IMR-90 (cell line): ENCODE data around the gene CDH12. TPM values are rescaled to one million over a fixed set of nuclear protein-coding genes. Genes with fewer than 3 reads are reported as not detected.

ENCODE experiments used
- ATAC-seq: fragments of 200-7000 bp; cut with Tn5 transposase; 2 replicates; pipeline ENCODE4 v1.9.1; 2020; ENCODE audit warnings: low read depth, mild to moderate bottlenecking, moderate library complexity
- BruUV-seq: library from RNA; stranded (reverse); fragments of 400-500 nt; replicated peaks from 2 replicates; lab custom pipeline; 2021; lab: Mats Ljungman, UMichigan
- CTCF ChIA-PET: fragments of 300-600 bp; formaldehyde crosslinking; extraction: SDS; loops from one replicate; lab custom pipeline; 2021; ENCODE audit warnings: antibody characterized with exemption; lab: Yijun Ruan, JAX
- POLR2A ChIA-PET: fragments of 300-600 bp; sonication (Branson Sonifier 250); formaldehyde crosslinking; loops from one replicate; lab custom pipeline; 2022; ENCODE audit warnings: antibody characterized with exemption; ENCODE audit not compliant: unreplicated experiment; lab: Charles Lee
- DNase-seq: peaks from one replicate; pipeline ENCODE4 v3.0.0; 2013
- H2AFZ ChIP-seq: replicated peaks from 2 replicates; pipeline ENCODE3; 2013; ENCODE audit warnings: low read length, mild to moderate bottlenecking; ENCODE audit not compliant: poor library complexity
- H2AK5ac ChIP-seq: 2 replicates; pipeline ENCODE4 v1.6.1; 2013; ENCODE audit warnings: low read depth, low read length, inconsistent platforms
- H2AK9ac ChIP-seq: replicated peaks from 2 replicates; pipeline ENCODE3; 2013; ENCODE audit warnings: mild to moderate bottlenecking, low read depth, low read length, moderate library complexity; ENCODE audit not compliant: poor library complexity
- H2BK120ac ChIP-seq: 2 replicates; pipeline ENCODE4 v1.6.1; 2013; ENCODE audit warnings: low read depth, low read length, inconsistent platforms
- H2BK15ac ChIP-seq: 3 replicates; pipeline ENCODE4 v1.6.1; 2013; ENCODE audit warnings: low read depth, low read length, inconsistent platforms
- H2BK20ac ChIP-seq: 2 replicates; pipeline ENCODE4 v1.6.1; 2013; ENCODE audit warnings: low read depth, mild to moderate bottlenecking, inconsistent platforms, low read length, moderate library complexity
- H2BK5ac ChIP-seq: 2 replicates; pipeline ENCODE4 v1.6.1; 2013; ENCODE audit warnings: mild to moderate bottlenecking, low read depth, low read length, inconsistent platforms; ENCODE audit not compliant: poor library complexity, severe bottlenecking
- H3K14ac ChIP-seq: replicated peaks from 2 replicates; pipeline ENCODE4 v1.6.1; 2013; ENCODE audit warnings: low read depth, low read length, inconsistent platforms
- H3K18ac ChIP-seq: 2 replicates; pipeline ENCODE4 v1.6.1; 2013; ENCODE audit warnings: low read depth, low read length, control low read depth
- H3K23ac ChIP-seq: 2 replicates; pipeline ENCODE4 v1.6.1; 2013; ENCODE audit warnings: low read depth, low read length, inconsistent platforms
- H3K27ac ChIP-seq: 2 replicates; pipeline ENCODE4 v1.5.1; 2013; ENCODE audit warnings: mild to moderate bottlenecking, control low read depth, low read length; ENCODE audit not compliant: insufficient read depth
- H3K27me3 ChIP-seq: 2 replicates; pipeline ENCODE4 v1.6.1; 2013; ENCODE audit warnings: low read length; ENCODE audit not compliant: control insufficient read depth, insufficient read depth
- H3K36me3 ChIP-seq: 2 replicates; pipeline ENCODE4 v1.6.1; 2013; ENCODE audit warnings: low read length, mixed read lengths; ENCODE audit not compliant: control insufficient read depth, insufficient read depth
- H3K4ac ChIP-seq: 2 replicates; pipeline ENCODE4 v1.6.1; 2013; ENCODE audit warnings: low read depth, low read length, inconsistent platforms
- H3K4me1 ChIP-seq: 2 replicates; pipeline ENCODE4 v1.6.1; 2013; ENCODE audit warnings: low read length, mixed read lengths; ENCODE audit not compliant: control insufficient read depth, insufficient read depth
- H3K4me2 ChIP-seq: 2 replicates; pipeline ENCODE4 v1.6.1; 2013; ENCODE audit warnings: low read depth, mild to moderate bottlenecking, control low read depth, low read length, moderate library complexity
- H3K4me3 ChIP-seq: 2 replicates; pipeline ENCODE4 v1.5.1; 2013; ENCODE audit warnings: low read depth, mild to moderate bottlenecking, control low read depth, low read length, moderate library complexity; ENCODE audit not compliant: insufficient read depth
- H3K56ac ChIP-seq: 2 replicates; pipeline ENCODE4 v1.6.1; 2013; ENCODE audit warnings: low read length, inconsistent platforms; ENCODE audit not compliant: insufficient read depth; ENCODE audit errors: extremely low read depth
- H3K79me1 ChIP-seq, 2 experiments: 2 replicates each; pipeline ENCODE4 v1.6.1; 2013; ENCODE audit warnings: low read length in 2 of 2, inconsistent platforms in 1 of 2, low read depth in 1 of 2
- H3K9ac ChIP-seq: 2 replicates; pipeline ENCODE4 v1.6.1; 2013; ENCODE audit warnings: low read depth, low read length, control low read depth
- H3K9me1 ChIP-seq: 2 replicates; pipeline ENCODE4 v1.6.1; 2013; ENCODE audit warnings: low read length, inconsistent platforms; ENCODE audit not compliant: insufficient read depth
- H3K9me3 ChIP-seq: 2 replicates; pipeline ENCODE4 v1.6.1; 2013; ENCODE audit warnings: low read length; ENCODE audit not compliant: control insufficient read depth, insufficient read depth
- H4K20me1 ChIP-seq: 2 replicates; pipeline ENCODE4 v1.6.1; 2013; ENCODE audit warnings: low read length, inconsistent platforms; ENCODE audit not compliant: insufficient read depth
- H4K5ac ChIP-seq: 2 replicates; pipeline ENCODE4 v1.6.1; 2013; ENCODE audit warnings: mild to moderate bottlenecking, low read depth, low read length, control low read depth
- H4K8ac ChIP-seq, 2 experiments: 2 replicates each; pipeline ENCODE4 v1.6.1; 2013; ENCODE audit warnings: low read depth in 2 of 2, low read length in 2 of 2, control low read depth in 1 of 2, inconsistent platforms in 1 of 2
- H4K91ac ChIP-seq: 2 replicates; pipeline ENCODE4 v1.6.1; 2013; ENCODE audit warnings: low read depth, low read length, inconsistent platforms; ENCODE audit not compliant: insufficient read depth
- CEBPB ChIP-seq: IDR thresholded peaks from 2 replicates; pipeline ENCODE4 v1.6.1; 2012; ENCODE audit warnings: low read depth, low read length, improper control_type of control experiment
- ELK1 ChIP-seq: fragments of 150-350 bp; IDR thresholded peaks from 2 replicates; pipeline ENCODE4 v1.6.1; 2016; ENCODE audit warnings: low read depth, mild to moderate bottlenecking, low read length, moderate library complexity, borderline replicate concordance
- MAZ ChIP-seq: IDR thresholded peaks from 2 replicates; pipeline ENCODE4 v1.6.1; 2012; ENCODE audit warnings: low read depth, mild to moderate bottlenecking, low read length, improper control_type of control experiment, moderate library complexity, borderline replicate concordance
- POLR2A ChIP-seq: IDR thresholded peaks from 2 replicates; pipeline ENCODE4 v1.6.1; 2012; ENCODE audit warnings: mild to moderate bottlenecking, low read depth, low read length
- RAD21 ChIP-seq: IDR thresholded peaks from 2 replicates; pipeline ENCODE4 v1.6.1; 2012; ENCODE audit warnings: low read length, improper control_type of control experiment
- RCOR1 ChIP-seq: IDR thresholded peaks from 2 replicates; pipeline ENCODE4 v1.6.1; 2012; ENCODE audit warnings: mild to moderate bottlenecking, low read length, improper control_type of control experiment; ENCODE audit not compliant: insufficient replicate concordance
- RFX5 ChIP-seq: IDR thresholded peaks from 2 replicates; pipeline ENCODE4 v1.8.0; 2012; ENCODE audit warnings: low read depth, mild to moderate bottlenecking, low read length, moderate library complexity
- WGBS, 2 experiments: methylation state at CpG; one replicate each; pipeline versions ENCODE4 v1.1.5 to v1.1.7; 2013; ENCODE audit warnings: missing lambda C conversion rate in 2 of 2; ENCODE audit not compliant: insufficient read length in 1 of 2; ENCODE audit errors: extremely low coverage in 2 of 2; 5-methylcytosine and 5-hydroxymethylcytosine counted together
- dilution Hi-C: fragments of 300-500 bp; cut with HindIII; formaldehyde crosslinking; loops from one replicate; pipeline ENCODE4 v1.14.3; 2018; ENCODE audit warnings: low sequenced_read_pairs; ENCODE audit not compliant: unreplicated experiment
- in situ Hi-C: fragments of 300-500 bp; cut with MboI; formaldehyde crosslinking; loops from 3 replicates; pipeline ENCODE4 v1.14.3; 2019; ENCODE audit warnings: low sequenced_read_pairs, inconsistent platforms, mixed read lengths
- intact Hi-C: fragments of 100-400 bp; cut with micrococcal nuclease; formaldehyde crosslinking; loops from 2 replicates; pipeline ENCODE4 v1.10.0; 2022
- polyA plus RNA-seq, 3 experiments: library from polyadenylated mRNA; depleted of rRNA; stranded (reverse); fragments of >200 nt; gene quantifications; 2 replicates each; pipeline ENCODE4 v1.2.3, GENCODE V29; 2012; ENCODE audit warnings: low replicate concordance in 1 of 3
- total RNA-seq: library from RNA; depleted of rRNA; stranded (reverse); fragments of >200 nt; gene quantifications from 2 replicates; pipeline ENCODE4 v1.2.3, GENCODE V29; 2012

The CDH12 gene
- total and polyA plus RNA-seq, 2 of the 4 experiments (the other 2 are of a cell fraction), result not detected

- Histone ChIP-seq H3K9me3 (no peaks in the 10 kb centered on the region), H2BK5ac (no peak overlapping the region), H4K8ac (no peak overlapping the region), H3K36me3 (no peaks in the 10 kb centered on the region), H3K18ac (no peak overlapping the region), H3K9me1 (no peaks in the 10 kb centered on the region), H3K14ac (no peak overlapping the region), H3K79me1 (no peaks in the 10 kb centered on the region), H2AFZ (no peak overlapping the region), H3K27ac (no peak overlapping the region), H4K20me1 (no peaks in the 10 kb centered on the region), H2BK20ac (no peak overlapping the region), H2BK15ac (no peak overlapping the region), H2AK9ac (no peak overlapping the region), H4K91ac (no peak overlapping the region), H3K56ac (no peak overlapping the region), H3K4me1 (no peaks in the 10 kb centered on the region), H3K23ac (no peak overlapping the region), H2BK120ac (no peak overlapping the region), H4K5ac (no peak overlapping the region), H2AK5ac (no peak overlapping the region), H3K4me2 (no peak overlapping the region), H3K4ac (no peak overlapping the region), H3K27me3 (no peaks in the 10 kb centered on the region), H3K9ac (no peak overlapping the region), H3K4me3 (no peak overlapping the region)
- CTCF ChIA-PET, result no interaction called here
- in situ Hi-C loops (no loop called here), intact Hi-C loops (no loop called here), dilution Hi-C loops (no loop called here)
- BruUV-seq, result no TSS peak
- POLR2A ChIA-PET, result no interaction called here
- no peak for TF ChIP-seq ELK1
- TF ChIP-seq RFX5, result no peak
- no peak for TF ChIP-seq MAZ
- TF ChIP-seq CEBPB, result no peak
- TF ChIP-seq POLR2A, result no peak
- TF ChIP-seq RCOR1, result no peak
- no peak for TF ChIP-seq RAD21
- DNase-seq (no peak), ATAC-seq (no peak)
- no CpG with 5 or more reads among the region's 4 CpGs for WGBS, 2 experiments
Measured at GRCh38 chr5:22693121-22693520, 160.0 kb downstream of the CDH12 start.
